ENCODE results near the gene DCK.

DCK gene

GRCh38 chr4:70993181-70994068 lies at the start of gene DCK:
Gene DCK, plus strand, starts transcription at chr4:70993649. Its CDS starts 187 bp downstream, at chr4:70993836.
- peak within 1 kb of the TSS; percentile 83 to 85 for H3K4me3 ChIP-seq (ENCODE audit: low read depth in 1 of 2, low read length in 2 of 2)

DNA sequence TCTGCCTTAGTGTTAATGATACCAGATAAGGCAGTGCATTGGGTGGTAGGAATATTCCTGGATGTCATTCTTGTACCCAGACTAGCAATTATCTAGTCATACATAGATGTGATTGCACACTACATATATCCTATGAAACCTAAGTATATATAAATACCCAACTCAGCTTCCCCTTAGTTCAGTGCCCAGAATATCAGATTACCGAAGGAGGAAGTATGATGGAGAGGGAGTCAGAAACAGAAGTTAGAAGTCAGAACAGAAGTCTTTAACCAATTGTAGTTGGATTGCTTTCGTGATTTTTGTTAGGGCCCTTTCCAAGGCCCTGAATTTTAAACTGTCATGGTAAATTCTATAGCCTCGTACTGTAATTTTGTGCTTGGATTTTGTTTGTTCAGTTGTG lies 48.4 kb upstream of the DCK start:
- Histone ChIP-seq H3K9ac (ENCODE audit: low read length) (no peak overlapping the region), H3K27ac (ENCODE audit: low read depth, low read length) (no peak overlapping the region), H3K36me3 (ENCODE audit: insufficient read depth, low read length) (no peaks in the 10 kb centered on the region), H3K9me3 (ENCODE audit: low read length) (no peaks in the 10 kb centered on the region), H3K4me1 (ENCODE audit: insufficient read depth, low read length) (no peaks in the 10 kb centered on the region), H3K27me3 (ENCODE audit: control insufficient read depth in 1 of 2, insufficient read depth in 2 of 2, low read length in 2 of 2) (no peaks in the 10 kb centered on the region), H3K4me3 (ENCODE audit: low read depth in 1 of 2, low read length in 2 of 2) (no peak overlapping the region)

More at GRCh38 chr4:70993181-70994068, at the start of gene DCK:
- Histone ChIP-seq H3K27me3 (ENCODE audit: control insufficient read depth in 1 of 2, insufficient read depth in 2 of 2, low read length in 2 of 2) (no peaks in the 10 kb centered on the region), H3K4me1 (ENCODE audit: insufficient read depth, low read length) (peaks cover 10% of the 10 kb centered on the region), H3K9ac (ENCODE audit: low read length) (peak within 1 kb of the TSS; percentile 82), H3K27ac (ENCODE audit: low read depth, low read length) (peak within 1 kb of the TSS; percentile 83), H3K9me3 (ENCODE audit: low read length) (no peaks in the 10 kb centered on the region), H3K36me3 (ENCODE audit: insufficient read depth, low read length) (no peaks in the 10 kb centered on the region)

GRCh38 chr4:70945452-70946055 lies 47.9 kb upstream of the DCK start:
- Histone ChIP-seq H3K27ac (ENCODE audit: low read depth, low read length) (no peak overlapping the region), H3K27me3 (ENCODE audit: control insufficient read depth in 1 of 2, insufficient read depth in 2 of 2, low read length in 2 of 2) (no peaks in the 10 kb centered on the region), H3K9me3 (ENCODE audit: low read length) (no peaks in the 10 kb centered on the region), H3K36me3 (ENCODE audit: insufficient read depth, low read length) (no peaks in the 10 kb centered on the region), H3K4me3 (ENCODE audit: low read depth in 1 of 2, low read length in 2 of 2) (no peak overlapping the region), H3K9ac (ENCODE audit: low read length) (no peak overlapping the region), H3K4me1 (ENCODE audit: insufficient read depth, low read length) (no peaks in the 10 kb centered on the region)

DNA sequence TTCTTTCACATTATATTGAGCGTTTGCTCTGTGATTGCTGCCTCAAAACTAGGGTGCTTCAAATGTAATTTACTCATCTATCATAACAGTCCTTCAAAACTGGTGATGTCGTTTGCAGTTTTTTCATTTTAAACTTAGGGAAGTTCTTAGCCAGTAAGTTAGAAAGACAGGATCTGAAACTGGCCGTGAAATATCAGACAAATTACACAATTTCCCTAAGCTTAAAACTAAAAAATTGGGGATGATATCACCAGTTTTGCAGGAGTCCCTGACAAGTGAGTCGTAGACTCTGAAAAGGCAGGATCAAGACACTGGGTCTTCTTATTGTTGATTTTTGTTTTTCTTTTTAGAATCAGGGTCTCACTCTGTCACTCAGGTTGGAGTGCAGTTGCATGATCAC lies 46.5 kb upstream of the DCK start:
- H3K27me3 ChIP-seq (ENCODE audit: control insufficient read depth in 1 of 2, insufficient read depth in 2 of 2, low read length in 2 of 2), result no peaks in the 10 kb centered on the region
- no peaks in the 10 kb centered on the region for H3K36me3 ChIP-seq (ENCODE audit: insufficient read depth, low read length)
- no peak overlapping the region for H3K9ac ChIP-seq (ENCODE audit: low read length)
- H3K4me1 ChIP-seq (ENCODE audit: insufficient read depth, low read length), result no peaks in the 10 kb centered on the region
- H3K4me3 ChIP-seq (ENCODE audit: low read depth in 1 of 2, low read length in 2 of 2), result no peak overlapping the region
- H3K27ac ChIP-seq (ENCODE audit: low read depth, low read length), result no peak overlapping the region
- no peaks in the 10 kb centered on the region for H3K9me3 ChIP-seq (ENCODE audit: low read length)

GRCh38 chr4:70948665-70949260 lies 44.7 kb upstream of the DCK start:
- H3K4me1 ChIP-seq (ENCODE audit: insufficient read depth, low read length), result no peaks in the 10 kb centered on the region

GRCh38 chr4:70954032-70954431 lies 39.4 kb upstream of the DCK start:
- H3K27ac ChIP-seq (ENCODE audit: low read depth, low read length), result no peak overlapping the region

More at GRCh38 chr4:70948665-70949260, 44.7 kb upstream of the DCK start:
- no peak overlapping the region for H3K27ac ChIP-seq (ENCODE audit: low read depth, low read length)
- H3K27me3 ChIP-seq (ENCODE audit: control insufficient read depth in 1 of 2, insufficient read depth in 2 of 2, low read length in 2 of 2), result no peaks in the 10 kb centered on the region
- H3K9me3 ChIP-seq (ENCODE audit: low read length), result no peaks in the 10 kb centered on the region
- no peaks in the 10 kb centered on the region for H3K36me3 ChIP-seq (ENCODE audit: insufficient read depth, low read length)
- no peak overlapping the region for H3K4me3 ChIP-seq (ENCODE audit: low read depth in 1 of 2, low read length in 2 of 2)
- no peak overlapping the region for H3K9ac ChIP-seq (ENCODE audit: low read length)

GRCh38 chr4:70956549-70957210 lies 36.8 kb upstream of the DCK start:
- Histone ChIP-seq H3K36me3 (ENCODE audit: insufficient read depth, low read length) (peaks cover 4% of the 10 kb centered on the region), H3K9ac (ENCODE audit: low read length) (no peak overlapping the region), H3K4me3 (ENCODE audit: low read depth in 1 of 2, low read length in 2 of 2) (no peak overlapping the region)

More at GRCh38 chr4:70954032-70954431, 39.4 kb upstream of the DCK start:
- Histone ChIP-seq H3K4me1 (ENCODE audit: insufficient read depth, low read length) (peaks cover 3% of the 10 kb centered on the region), H3K9me3 (ENCODE audit: low read length) (no peaks in the 10 kb centered on the region), H3K36me3 (ENCODE audit: insufficient read depth, low read length) (peaks cover under 1% of the 10 kb centered on the region), H3K27me3 (ENCODE audit: control insufficient read depth in 1 of 2, insufficient read depth in 2 of 2, low read length in 2 of 2) (no peaks in the 10 kb centered on the region), H3K9ac (ENCODE audit: low read length) (no peak overlapping the region), H3K4me3 (ENCODE audit: low read depth in 1 of 2, low read length in 2 of 2) (no peak overlapping the region)

GRCh38 chr4:70958681-70959080 lies 34.8 kb upstream of the DCK start:
- no peak overlapping the region for H3K9ac ChIP-seq (ENCODE audit: low read length)
- H3K27me3 ChIP-seq (ENCODE audit: control insufficient read depth in 1 of 2, insufficient read depth in 2 of 2, low read length in 2 of 2), result no peaks in the 10 kb centered on the region
- no peaks in the 10 kb centered on the region for H3K9me3 ChIP-seq (ENCODE audit: low read length)
- peaks cover 4% of the 10 kb centered on the region for H3K36me3 ChIP-seq (ENCODE audit: insufficient read depth, low read length)
- H3K4me3 ChIP-seq (ENCODE audit: low read depth in 1 of 2, low read length in 2 of 2), result no peak overlapping the region
- H3K4me1 ChIP-seq (ENCODE audit: insufficient read depth, low read length), result peaks cover 3% of the 10 kb centered on the region
- H3K27ac ChIP-seq (ENCODE audit: low read depth, low read length), result no peak overlapping the region

More at GRCh38 chr4:70956549-70957210, 36.8 kb upstream of the DCK start:
- Histone ChIP-seq H3K27me3 (ENCODE audit: control insufficient read depth in 1 of 2, insufficient read depth in 2 of 2, low read length in 2 of 2) (no peaks in the 10 kb centered on the region), H3K27ac (ENCODE audit: low read depth, low read length) (no peak overlapping the region), H3K9me3 (ENCODE audit: low read length) (no peaks in the 10 kb centered on the region), H3K4me1 (ENCODE audit: insufficient read depth, low read length) (peaks cover 3% of the 10 kb centered on the region)

DNA sequence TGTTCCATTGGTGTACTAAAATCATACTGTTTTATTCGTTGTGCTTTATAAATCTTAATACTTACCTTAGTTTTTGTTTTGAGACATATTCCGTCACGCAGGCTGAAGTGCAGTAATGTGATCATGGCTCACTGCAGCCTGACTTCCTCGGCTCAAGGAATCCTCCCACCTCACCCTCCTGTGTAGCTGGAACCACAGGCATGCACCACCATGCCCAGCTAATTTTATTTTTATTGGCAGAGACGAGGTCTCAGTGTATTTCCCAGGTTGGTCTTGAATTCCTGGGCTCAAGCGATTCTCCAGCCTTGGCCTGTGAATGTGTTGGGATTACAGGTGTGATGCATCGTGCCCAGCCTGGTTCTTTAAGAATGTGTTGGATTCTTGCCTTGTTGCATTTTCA lies 24.4 kb upstream of the DCK start:
- Histone ChIP-seq H3K36me3 (ENCODE audit: insufficient read depth, low read length) (peaks cover 6% of the 10 kb centered on the region), H3K27me3 (ENCODE audit: control insufficient read depth in 1 of 2, insufficient read depth in 2 of 2, low read length in 2 of 2) (no peaks in the 10 kb centered on the region), H3K9me3 (ENCODE audit: low read length) (no peaks in the 10 kb centered on the region), H3K9ac (ENCODE audit: low read length) (no peak overlapping the region), H3K4me3 (ENCODE audit: low read depth in 1 of 2, low read length in 2 of 2) (no peak overlapping the region), H3K4me1 (ENCODE audit: insufficient read depth, low read length) (no peaks in the 10 kb centered on the region), H3K27ac (ENCODE audit: low read depth, low read length) (no peak overlapping the region)

GRCh38 chr4:70976252-70976651 lies 17.2 kb upstream of the DCK start:
- Histone ChIP-seq H3K9me3 (ENCODE audit: low read length) (no peaks in the 10 kb centered on the region), H3K27me3 (ENCODE audit: control insufficient read depth in 1 of 2, insufficient read depth in 2 of 2, low read length in 2 of 2) (no peaks in the 10 kb centered on the region), H3K27ac (ENCODE audit: low read depth, low read length) (no peak overlapping the region), H3K36me3 (ENCODE audit: insufficient read depth, low read length) (peaks cover 15% of the 10 kb centered on the region), H3K4me1 (ENCODE audit: insufficient read depth, low read length) (no peaks in the 10 kb centered on the region), H3K9ac (ENCODE audit: low read length) (no peak overlapping the region), H3K4me3 (ENCODE audit: low read depth in 1 of 2, low read length in 2 of 2) (no peak overlapping the region)

DNA sequence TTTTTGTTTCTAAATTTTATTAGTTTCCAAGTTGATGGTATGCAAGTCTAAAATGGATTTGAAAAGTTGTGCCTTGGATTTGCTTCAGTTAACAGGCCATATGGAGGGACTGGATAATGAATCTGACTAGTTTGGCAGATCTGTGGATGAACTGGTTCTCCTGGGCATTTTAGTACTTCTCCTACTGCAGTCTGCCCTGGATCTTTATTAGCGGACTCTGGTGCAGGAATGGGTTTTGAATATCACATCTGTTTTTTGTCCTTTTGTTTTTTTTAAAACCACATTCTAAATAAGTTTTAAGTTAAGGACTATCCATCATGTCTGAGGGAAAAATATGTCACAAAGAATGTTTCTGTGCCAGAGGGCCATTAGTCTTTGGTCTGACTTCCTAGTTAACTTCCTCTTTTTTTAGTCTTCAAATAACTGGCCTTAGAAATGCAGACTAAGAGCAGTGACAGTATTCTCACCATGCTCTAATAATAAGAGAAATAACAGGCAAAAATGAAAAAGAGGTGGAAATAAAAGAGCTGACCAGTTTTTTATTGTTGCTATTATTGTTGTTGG lies 13.9 kb upstream of the DCK start:
- Histone ChIP-seq H3K4me3 (ENCODE audit: low read depth in 1 of 2, low read length in 2 of 2) (no peak overlapping the region), H3K4me1 (ENCODE audit: insufficient read depth, low read length) (no peaks in the 10 kb centered on the region), H3K9ac (ENCODE audit: low read length) (no peak overlapping the region), H3K36me3 (ENCODE audit: insufficient read depth, low read length) (peaks cover 15% of the 10 kb centered on the region), H3K27ac (ENCODE audit: low read depth, low read length) (no peak overlapping the region), H3K27me3 (ENCODE audit: control insufficient read depth in 1 of 2, insufficient read depth in 2 of 2, low read length in 2 of 2) (no peaks in the 10 kb centered on the region), H3K9me3 (ENCODE audit: low read length) (no peaks in the 10 kb centered on the region)
